Measurements from ENCODE around the gene MYO16.

DNA sequence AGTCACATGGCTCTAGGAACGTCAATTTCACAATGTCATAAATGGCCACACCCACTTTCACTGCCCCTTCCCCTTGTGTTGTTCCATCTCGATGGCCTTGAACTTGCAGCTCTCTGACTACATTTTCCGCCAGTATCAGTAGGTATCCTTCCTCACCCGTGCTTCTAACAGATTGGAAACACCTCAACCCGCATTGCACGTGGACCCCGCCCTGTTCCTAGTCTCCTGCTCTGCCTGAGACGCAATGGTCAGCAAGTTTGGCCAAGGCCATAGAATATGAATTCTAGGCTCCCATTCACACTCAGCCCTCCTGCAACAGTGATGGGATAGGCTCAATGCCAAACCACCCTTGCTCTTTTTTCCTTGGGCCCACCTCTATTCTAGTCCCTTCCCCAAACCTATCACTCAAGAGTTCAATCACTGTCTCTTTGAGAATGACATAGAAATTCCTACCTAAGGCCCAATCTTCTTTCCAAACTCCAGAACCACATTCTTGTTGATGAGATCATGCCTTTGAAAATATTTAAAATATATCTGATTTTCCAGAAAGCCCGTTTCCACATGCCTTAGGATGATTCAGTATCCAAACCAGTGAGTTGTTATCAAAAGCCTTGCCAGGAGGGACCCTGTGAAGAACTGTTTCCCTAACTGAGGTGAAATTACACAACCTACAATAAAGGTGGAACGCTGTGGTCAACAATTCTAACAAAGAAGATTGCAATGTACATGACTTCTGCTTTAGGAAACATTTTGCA is 334.6 kb downstream of the MYO16 start:
- TF ChIP-seq, protein P1, sequence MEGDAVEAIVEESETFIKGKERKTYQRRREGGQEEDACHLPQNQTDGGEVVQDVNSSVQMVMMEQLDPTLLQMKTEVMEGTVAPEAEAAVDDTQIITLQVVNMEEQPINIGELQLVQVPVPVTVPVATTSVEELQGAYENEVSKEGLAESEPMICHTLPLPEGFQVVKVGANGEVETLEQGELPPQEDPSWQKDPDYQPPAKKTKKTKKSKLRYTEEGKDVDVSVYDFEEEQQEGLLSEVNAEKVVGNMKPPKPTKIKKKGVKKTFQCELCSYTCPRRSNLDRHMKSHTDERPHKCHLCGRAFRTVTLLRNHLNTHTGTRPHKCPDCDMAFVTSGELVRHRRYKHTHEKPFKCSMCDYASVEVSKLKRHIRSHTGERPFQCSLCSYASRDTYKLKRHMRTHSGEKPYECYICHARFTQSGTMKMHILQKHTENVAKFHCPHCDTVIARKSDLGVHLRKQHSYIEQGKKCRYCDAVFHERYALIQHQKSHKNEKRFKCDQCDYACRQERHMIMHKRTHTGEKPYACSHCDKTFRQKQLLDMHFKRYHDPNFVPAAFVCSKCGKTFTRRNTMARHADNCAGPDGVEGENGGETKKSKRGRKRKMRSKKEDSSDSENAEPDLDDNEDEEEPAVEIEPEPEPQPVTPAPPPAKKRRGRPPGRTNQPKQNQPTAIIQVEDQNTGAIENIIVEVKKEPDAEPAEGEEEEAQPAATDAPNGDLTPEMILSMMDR (IDR thresholded peaks at IDR 0.05; ENCODE audit: low read depth, low read length, poor library complexity, severe bottlenecking), result no peak
- no peak for TF ChIP-seq EZH2phosphoT487 (IDR thresholded peaks at IDR 0.05; ENCODE audit: borderline replicate concordance, low read length)
